H9 (cell line): Measurements from ENCODE around the gene FGF12. TPM values are rescaled to one million over a fixed set of nuclear protein-coding genes. Genes with fewer than 3 reads are reported as not detected.

ENCODE experiments used
- DNase-seq: peaks from one replicate; pipeline ENCODE4 v3.0.0-alpha.2; 2017
- H2AFZ ChIP-seq: one replicate; pipeline ENCODE4 v1.6.1; 2013; ENCODE audit warnings: mild to moderate bottlenecking, low read length, control low read depth, moderate library complexity
- H2AK5ac ChIP-seq: 2 replicates; pipeline ENCODE4 v1.6.1; 2013; ENCODE audit warnings: low read length, control low read depth, mixed read lengths; ENCODE audit not compliant: insufficient read length
- H2BK120ac ChIP-seq: one replicate; pipeline ENCODE4 v1.6.1; 2013; ENCODE audit warnings: low read depth, mild to moderate bottlenecking, low read length, control low read depth, inconsistent platforms; ENCODE audit not compliant: poor library complexity, severe bottlenecking
- H2BK12ac ChIP-seq: 2 replicates; pipeline ENCODE4 v1.6.1; 2013; ENCODE audit warnings: low read length, control low read depth, mixed read lengths, low read depth; ENCODE audit not compliant: insufficient read length
- H2BK15ac ChIP-seq: 2 replicates; pipeline ENCODE4 v1.6.1; 2013; ENCODE audit warnings: low read depth, low read length, control low read depth
- H2BK20ac ChIP-seq: one replicate; pipeline ENCODE4 v1.6.1; 2013; ENCODE audit warnings: low read depth, mild to moderate bottlenecking, low read length, control low read depth, inconsistent platforms; ENCODE audit not compliant: poor library complexity, severe bottlenecking
- H2BK5ac ChIP-seq: 2 replicates; pipeline ENCODE4 v1.6.1; 2013; ENCODE audit warnings: low read length, control low read depth, mixed read lengths; ENCODE audit not compliant: insufficient read length
- H3K14ac ChIP-seq: 2 replicates; pipeline ENCODE4 v1.6.1; 2013; ENCODE audit warnings: low read length, control low read depth; ENCODE audit not compliant: insufficient read depth
- H3K18ac ChIP-seq: 2 replicates; pipeline ENCODE4 v1.6.1; 2013; ENCODE audit warnings: low read depth, mild to moderate bottlenecking, mixed read lengths, low read length, control low read depth; ENCODE audit not compliant: insufficient read length
- H3K23ac ChIP-seq: 2 replicates; pipeline ENCODE4 v1.6.1; 2013; ENCODE audit warnings: low read length, control low read depth, mixed read lengths, low read depth; ENCODE audit not compliant: insufficient read length
- H3K23me2 ChIP-seq: 2 replicates; pipeline ENCODE4 v1.6.1; 2013; ENCODE audit warnings: low read depth, mild to moderate bottlenecking, mixed read lengths, low read length, control low read depth; ENCODE audit not compliant: insufficient read length, poor library complexity, severe bottlenecking
- H3K27ac ChIP-seq: 2 replicates; pipeline ENCODE4 v1.5.1; 2013; ENCODE audit warnings: low read length, control low read depth, mixed read lengths, low read depth; ENCODE audit not compliant: insufficient read length
- H3K27me3 ChIP-seq: 2 replicates; pipeline ENCODE4 v1.6.1; 2013; ENCODE audit warnings: low read length, control low read depth, inconsistent platforms; ENCODE audit not compliant: insufficient read depth
- H3K4ac ChIP-seq: 2 replicates; pipeline ENCODE4 v1.6.1; 2013; ENCODE audit warnings: low read depth, mild to moderate bottlenecking, control low read depth, inconsistent platforms, low read length, moderate library complexity
- H3K4me1 ChIP-seq: 2 replicates; pipeline ENCODE4 v1.6.1; 2013; ENCODE audit warnings: low read length, control low read depth, inconsistent platforms; ENCODE audit not compliant: insufficient read depth
- H3K4me2 ChIP-seq: 2 replicates; pipeline ENCODE4 v1.6.1; 2013; ENCODE audit warnings: low read length, control low read depth, mixed read lengths; ENCODE audit not compliant: insufficient read length, insufficient read depth
- H3K56ac ChIP-seq: 2 replicates; pipeline ENCODE4 v1.6.1; 2013; ENCODE audit warnings: low read depth, mild to moderate bottlenecking, mixed read lengths, low read length, control low read depth; ENCODE audit not compliant: insufficient read length
- H3K79me1 ChIP-seq: 2 replicates; pipeline ENCODE4 v1.6.1; 2013; ENCODE audit warnings: low read depth, mild to moderate bottlenecking, moderate library complexity, low read length, control low read depth, inconsistent platforms; ENCODE audit not compliant: insufficient read depth, poor library complexity, severe bottlenecking
- H3K79me2 ChIP-seq: 2 replicates; pipeline ENCODE4 v1.6.1; 2013; ENCODE audit warnings: low read length, control low read depth, inconsistent platforms; ENCODE audit not compliant: insufficient read depth
- H3K9ac ChIP-seq: 2 replicates; pipeline ENCODE4 v1.6.1; 2013; ENCODE audit warnings: low read length, control low read depth, mixed read lengths; ENCODE audit not compliant: insufficient read length; ENCODE audit errors: extremely low read depth
- H3K9me3 ChIP-seq: one replicate; pipeline ENCODE4 v1.6.1; 2013; ENCODE audit warnings: low read depth, low read length, inconsistent platforms; ENCODE audit not compliant: control insufficient read depth
- H3T11ph ChIP-seq: one replicate; pipeline ENCODE4 v1.6.1; 2013; ENCODE audit warnings: mild to moderate bottlenecking, low read length, control low read depth, inconsistent platforms
- H4K20me1 ChIP-seq: one replicate; pipeline ENCODE4 v1.6.1; 2013; ENCODE audit not compliant: control insufficient read depth, insufficient read length, insufficient read depth
- H4K5ac ChIP-seq: 2 replicates; pipeline ENCODE4 v1.6.1; 2013; ENCODE audit warnings: low read depth, mild to moderate bottlenecking, mixed read lengths, low read length, control low read depth; ENCODE audit not compliant: insufficient read length
- H4K8ac ChIP-seq: replicated peaks from 2 replicates; pipeline ENCODE4 v1.6.1; 2013; ENCODE audit warnings: low read length, control low read depth, mixed read lengths, low read depth; ENCODE audit not compliant: insufficient read length
- H4K91ac ChIP-seq: 2 replicates; pipeline ENCODE4 v1.6.1; 2013; ENCODE audit warnings: low read depth, mild to moderate bottlenecking, moderate library complexity, mixed read lengths, low read length, control low read depth; ENCODE audit not compliant: insufficient read length
- H3K27ac Mint-ChIP-seq, 3 experiments: 2 replicates in 2 of 3; 3 replicates in 1 of 3; pipeline ENCODE4 v1.8.0; 2020 to 2021; ENCODE audit warnings: mixed read lengths in 3 of 3, mild to moderate bottlenecking in 1 of 3, moderate library complexity in 1 of 3
- H3K27me3 Mint-ChIP-seq: 2 replicates; pipeline ENCODE4 v1.8.0; 2021; ENCODE audit warnings: low read depth, mild to moderate bottlenecking, moderate library complexity, mixed read lengths
- H3K36me3 Mint-ChIP-seq, 3 experiments: 2 replicates in 2 of 3; 3 replicates in 1 of 3; pipeline ENCODE4 v1.8.0; 2020 to 2021; ENCODE audit warnings: low read depth in 3 of 3, mixed read lengths in 3 of 3; ENCODE audit not compliant: insufficient read depth in 1 of 3
- H3K4me1 Mint-ChIP-seq, 2 experiments: 2 replicates each; pipeline ENCODE4 v1.8.0; 2020; ENCODE audit warnings: mixed read lengths in 2 of 2
- H3K4me3 Mint-ChIP-seq, 2 experiments: 2 replicates in 1 of 2; 3 replicates in 1 of 2; pipeline ENCODE4 v1.8.0; 2020 to 2021; ENCODE audit warnings: mild to moderate bottlenecking in 2 of 2, mixed read lengths in 2 of 2, moderate library complexity in 1 of 2
- H3K9me3 Mint-ChIP-seq, 2 experiments: 2 replicates in 1 of 2; 3 replicates in 1 of 2; pipeline ENCODE4 v1.8.0; 2020; ENCODE audit warnings: mild to moderate bottlenecking in 2 of 2, mixed read lengths in 2 of 2, moderate library complexity in 1 of 2
- CTCF ChIP-seq: fragments of 200-600 bp; sonication (generic); conservative IDR thresholded peaks from 3 replicates; pipeline ENCODE4 v1.8.0; 2021; ENCODE audit warnings: antibody characterized with exemption, mild to moderate bottlenecking
- WGBS: extraction: QIAGEN DNeasy Blood & Tissue Kit; methylation state at CpG from one replicate; pipeline ENCODE4 v1.1.7; 2013; ENCODE audit warnings: missing lambda C conversion rate, low lambda C conversion rate, mixed read lengths; ENCODE audit not compliant: insufficient read length; ENCODE audit errors: extremely low coverage; 5-methylcytosine and 5-hydroxymethylcytosine counted together
- total RNA-seq: library from RNA; stranded (reverse); gene quantifications from 2 replicates; pipeline ENCODE4 v1.2.1, GENCODE V29; 2021

The FGF12 gene
- total RNA-seq, 1 experiment from 2014 or later, result 5.6 TPM

GRCh38 chr3:192655628-192656027 is 71.7 kb downstream of the FGF12 start:
- Histone ChIP-seq H3K23ac (no peak overlapping the region), H4K5ac (no peak overlapping the region), H3T11ph (no peak overlapping the region), H3K27me3 (no peaks in the 10 kb centered on the region), H3K4me1 (no peaks in the 10 kb centered on the region), H2BK120ac (no peak overlapping the region), H3K56ac (no peak overlapping the region), H3K23me2 (no peaks in the 10 kb centered on the region), H3K18ac (no peak overlapping the region), H2BK20ac (no peak overlapping the region), H2BK15ac (no peak overlapping the region), H3K4ac (no peak overlapping the region), H4K91ac (no peak overlapping the region), H3K9ac (no peak overlapping the region), H3K79me2 (no peaks in the 10 kb centered on the region), H4K20me1 (no peaks in the 10 kb centered on the region), H3K4me2 (no peak overlapping the region), H2BK12ac (no peak overlapping the region), H2BK5ac (no peak overlapping the region), H3K9me3 (no peaks in the 10 kb centered on the region), H3K14ac (no peak overlapping the region), H2AK5ac (no peak overlapping the region), H4K8ac (no peak overlapping the region), H2AFZ (no peak overlapping the region), H3K27ac (no peak overlapping the region), H3K79me1 (no peaks in the 10 kb centered on the region)
- Mint-ChIP-seq H3K4me3 (no peak overlapping the region), H3K27me3 (no peaks in the 10 kb centered on the region), H3K9me3 (no peaks in the 10 kb centered on the region), H3K27ac (no peak overlapping the region), H3K4me1 (peaks cover 3 to 15% of the 10 kb centered on the region in 2 experiments), H3K36me3 (no peaks in the 10 kb centered on the region)
- no CpG with 5 or more reads among the region's 6 CpGs for WGBS
- no peak for DNase-seq
- TF ChIP-seq CTCF, result no peak
